Left renal cortex interstitium (tissue), 4 donors: ENCODE data around the gene EZR. TPM values are rescaled to one million over a fixed set of nuclear protein-coding genes. Genes with fewer than 3 reads are reported as not detected.
"Not testable (repeated sequence)": the region's sequence is repeated elsewhere in the genome, so short reads cannot be mapped to it uniquely, and the experiment has no call there.

Experiments
- DNase-seq, 4 donors: peaks; one replicate each; pipeline ENCODE4 v3.0.0-alpha.2; 2013; ENCODE audit warnings: low read depth in 4 of 4, low spot score in 2 of 4, missing footprints in 1 of 4
- polyA plus RNA-seq, 4 donors: library from polyadenylated mRNA; unstranded; fragments of 120-200 nt; gene quantifications; one replicate each; pipeline ENCODE4 v1.2.1, GENCODE V29; 2013; ENCODE audit not compliant: insufficient read length in 4 of 4

EZR gene
- polyA plus RNA-seq, 4 donors = 236 to 273 (median 248) TPM

DNA sequence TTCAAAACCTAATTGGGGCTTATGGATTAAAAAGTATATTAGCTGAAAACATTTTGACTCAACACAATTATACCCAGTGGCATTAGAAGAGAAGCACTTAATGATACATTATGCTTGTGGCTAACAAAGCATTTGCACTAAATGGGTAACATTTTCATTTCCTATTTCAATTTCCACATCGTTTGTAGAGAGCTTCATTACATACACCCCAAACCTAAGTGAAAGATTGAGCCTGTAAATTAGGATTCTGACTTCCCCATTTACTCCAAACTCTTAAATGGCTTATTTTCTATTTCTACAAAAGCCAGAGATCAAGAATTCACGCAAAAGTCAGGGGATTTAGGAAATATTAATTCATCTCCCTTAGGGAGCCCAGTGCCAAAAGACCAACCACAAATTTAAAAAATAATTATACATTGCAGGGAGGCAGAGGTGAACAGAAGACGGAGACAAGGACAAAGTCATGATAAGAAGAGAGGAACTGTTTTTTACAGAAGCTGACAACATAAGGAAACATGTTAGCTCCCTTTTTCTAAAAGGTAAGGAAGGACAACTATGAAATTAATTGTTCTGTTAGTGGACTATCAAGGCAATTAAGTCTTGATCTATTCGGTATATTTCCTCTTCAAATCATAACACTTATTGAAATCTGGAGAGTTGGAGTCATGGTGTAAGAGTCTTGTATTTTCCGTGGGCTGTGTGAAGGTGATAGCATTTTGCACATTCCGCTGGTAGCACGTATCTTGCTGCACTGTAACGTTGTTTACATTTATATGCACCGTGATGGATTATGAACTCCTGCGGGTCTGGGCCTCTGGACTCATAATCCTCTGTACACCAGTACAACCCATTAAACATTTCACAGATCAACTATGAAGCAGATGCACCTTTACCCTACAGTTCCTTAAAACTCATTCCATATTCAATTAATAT, 24.8 kb upstream of the EZR start:
- no peak for DNase-seq

DNA sequence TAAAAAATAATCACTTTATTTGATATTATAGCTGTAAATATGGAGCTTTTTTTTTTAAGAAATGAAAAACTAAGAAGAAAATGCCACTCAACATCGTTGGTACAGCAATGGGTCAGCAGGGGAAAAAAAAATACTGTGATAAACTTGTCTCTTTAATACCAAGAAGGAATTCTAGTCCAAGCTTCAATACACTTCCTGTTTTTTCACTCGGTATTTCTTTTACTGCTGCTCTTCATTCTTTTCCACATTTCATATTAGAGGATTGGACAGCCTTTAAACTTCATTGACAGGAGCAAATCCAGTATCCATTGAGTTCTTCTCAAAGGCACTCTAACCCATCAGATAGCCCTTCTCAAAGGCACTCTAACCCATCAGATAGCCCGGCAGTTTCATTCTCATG, 22.2 kb upstream of the EZR start:
- DNase-seq = no peak

DNA sequence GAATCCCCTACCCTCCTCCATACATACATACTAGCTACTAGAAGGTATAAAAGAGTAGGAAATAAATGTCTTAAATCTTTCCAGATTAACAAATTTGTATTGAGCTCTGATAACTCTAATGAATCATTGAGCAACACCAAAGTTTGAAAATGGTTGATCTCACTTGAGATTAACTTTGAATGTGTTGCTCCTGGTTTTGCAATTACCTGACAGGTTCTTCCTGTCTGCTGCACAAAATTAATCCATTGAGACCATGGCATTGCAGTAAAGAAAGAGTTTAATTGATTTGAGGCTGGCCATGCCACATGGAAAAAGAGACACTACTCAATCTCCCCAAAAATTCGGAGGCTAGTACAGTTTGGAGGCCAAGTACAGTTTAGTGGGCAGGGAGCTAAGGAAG, 21.3 kb upstream of the EZR start:
- DNase-seq = no peak

DNA sequence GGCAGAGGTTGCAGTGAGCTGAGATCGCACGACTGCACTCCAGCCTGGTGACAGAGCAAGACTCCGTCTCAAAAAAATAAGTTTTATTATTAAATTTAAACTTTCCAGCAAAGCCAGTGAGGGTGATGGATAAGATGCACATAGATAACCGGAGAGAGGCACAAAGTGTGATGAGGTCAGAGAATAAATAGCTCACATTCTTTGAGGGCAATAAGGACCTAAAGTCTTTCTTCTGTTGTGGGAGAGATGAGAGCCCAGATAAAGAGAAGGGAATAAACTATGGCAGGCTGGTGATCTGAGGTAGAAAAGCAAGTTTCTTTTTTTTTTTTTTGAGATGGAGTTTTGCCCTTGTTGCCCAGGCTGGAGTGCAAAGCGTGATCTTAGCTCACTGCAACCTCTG, 20.6 kb upstream of the EZR start:
- no peak for DNase-seq

DNA sequence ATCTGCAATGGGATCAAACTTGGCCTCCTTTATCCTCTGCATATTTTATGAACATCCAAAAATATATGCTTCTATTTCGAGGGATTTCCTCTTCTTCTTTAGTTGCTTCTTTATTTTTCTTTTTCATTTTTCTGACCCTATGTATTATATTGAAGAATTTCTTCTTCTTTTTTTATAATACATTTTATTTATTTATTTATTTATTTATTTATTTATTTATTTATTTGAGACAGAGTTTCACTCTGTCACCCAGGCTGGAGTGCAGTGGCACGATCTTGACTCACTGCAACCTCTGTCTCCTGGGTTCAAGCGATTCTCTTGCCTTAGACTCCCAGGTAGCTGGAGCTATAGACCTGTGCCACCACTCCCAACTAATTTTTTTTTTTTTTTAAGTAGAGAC, 19.6 kb upstream of the EZR start:
- not testable (repeated sequence) for DNase-seq

DNA sequence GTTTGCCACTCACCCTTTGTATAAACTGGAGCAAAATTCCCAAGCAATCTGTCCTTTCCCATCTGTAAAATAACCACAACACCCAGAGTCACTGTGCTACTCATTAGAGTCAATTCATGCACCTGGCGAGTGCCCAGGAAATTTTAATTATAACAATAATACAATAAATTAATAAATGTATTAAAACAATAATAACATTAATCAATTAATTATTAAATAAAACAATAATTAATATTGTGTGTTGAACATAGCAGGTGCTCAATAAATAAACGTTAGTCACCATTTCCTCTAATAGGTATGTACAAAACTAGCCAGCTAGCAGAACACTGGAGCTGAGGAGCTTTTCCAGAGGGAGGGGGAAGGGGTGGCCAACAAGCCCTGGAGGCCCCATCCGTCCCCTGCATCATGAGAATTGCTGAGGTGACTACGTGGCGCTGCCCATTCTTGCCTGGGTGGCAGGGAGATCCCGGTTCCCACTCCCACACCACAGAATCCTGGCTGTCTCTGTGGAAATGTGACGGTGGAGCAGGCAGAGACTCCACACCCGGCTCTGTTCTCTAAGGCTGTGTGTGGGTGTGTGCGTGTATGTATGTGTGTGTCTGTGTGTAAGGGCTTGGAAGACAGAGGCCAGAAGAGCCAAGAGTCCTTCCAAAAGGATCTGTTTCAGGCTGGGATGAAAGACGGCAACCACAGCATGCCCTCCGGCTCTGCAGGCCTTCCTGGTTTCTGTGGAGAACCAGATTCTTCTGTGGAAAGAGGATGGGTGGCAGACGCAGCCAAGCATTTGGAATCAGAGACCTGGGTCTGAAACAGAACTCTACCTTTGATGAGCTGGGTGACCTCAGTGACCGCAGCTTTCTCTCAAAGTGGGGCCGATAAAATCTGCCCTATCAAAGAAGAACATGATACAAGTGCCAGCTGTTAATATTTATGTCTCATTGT, 18.8 kb upstream of the EZR start:
- no peak for DNase-seq

DNA sequence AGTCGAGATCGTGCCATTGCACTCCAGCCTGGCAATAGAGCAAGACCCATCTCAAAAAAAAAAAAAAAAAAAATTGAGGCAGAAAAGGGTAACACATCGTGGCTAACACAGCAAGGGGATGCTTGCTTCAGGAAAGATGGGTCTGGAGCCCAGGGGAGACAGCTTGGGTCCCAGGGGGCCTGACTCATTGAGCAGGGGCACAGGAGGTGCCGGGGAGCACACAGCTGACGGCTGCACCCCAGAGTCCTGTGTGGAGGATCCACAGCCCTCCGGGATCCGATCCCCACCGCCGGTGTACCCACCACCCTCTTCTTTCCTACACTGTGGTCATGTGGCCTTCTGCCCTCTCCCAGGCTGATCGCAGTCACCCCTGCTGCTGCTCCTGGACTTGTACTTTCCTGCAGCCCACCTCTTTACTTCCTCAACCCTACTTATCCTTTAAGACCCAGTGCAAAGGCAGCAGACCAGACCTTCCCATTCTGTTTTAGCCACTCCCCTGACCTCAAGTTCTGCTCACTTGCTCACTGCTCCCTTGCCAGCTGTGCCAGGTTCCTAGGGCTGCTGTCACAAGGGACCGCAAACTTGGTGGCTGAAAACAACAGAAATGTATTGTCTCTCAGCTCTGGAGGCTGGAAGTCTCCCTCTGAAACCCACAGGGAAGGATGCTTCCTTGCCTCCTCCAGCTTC, 17.6 kb upstream of the EZR start:
- no peak for DNase-seq

DNA sequence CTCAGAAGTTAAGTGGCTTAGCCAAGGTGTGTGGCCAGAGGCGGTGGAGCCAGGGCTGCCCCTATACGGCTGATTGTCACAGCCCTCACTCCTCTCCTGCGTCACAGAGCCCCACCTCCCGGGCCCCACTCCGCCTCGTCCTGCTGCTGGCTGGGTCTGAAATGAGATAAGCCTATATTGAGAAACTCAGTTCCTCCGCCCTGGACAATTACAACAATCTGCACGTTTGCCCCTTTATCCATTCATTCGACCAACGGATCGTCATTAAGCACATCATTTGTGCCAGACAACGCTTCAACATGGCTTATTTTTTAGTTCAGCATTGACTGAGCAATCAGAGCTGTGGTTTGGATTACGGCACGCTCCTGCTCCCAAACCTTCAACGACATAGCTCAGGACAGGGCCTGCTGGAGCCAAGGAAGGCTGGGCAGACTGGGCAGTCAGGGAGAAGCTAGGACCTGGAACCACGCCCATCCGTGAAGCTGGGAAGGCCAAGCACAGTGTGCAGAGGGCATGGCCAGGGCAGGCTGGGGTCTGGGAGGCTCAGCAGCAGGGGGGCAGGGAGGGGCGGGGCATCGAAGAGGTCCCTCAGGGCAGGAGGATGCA, 16.6 kb upstream of the EZR start:
- no peak for DNase-seq

DNA sequence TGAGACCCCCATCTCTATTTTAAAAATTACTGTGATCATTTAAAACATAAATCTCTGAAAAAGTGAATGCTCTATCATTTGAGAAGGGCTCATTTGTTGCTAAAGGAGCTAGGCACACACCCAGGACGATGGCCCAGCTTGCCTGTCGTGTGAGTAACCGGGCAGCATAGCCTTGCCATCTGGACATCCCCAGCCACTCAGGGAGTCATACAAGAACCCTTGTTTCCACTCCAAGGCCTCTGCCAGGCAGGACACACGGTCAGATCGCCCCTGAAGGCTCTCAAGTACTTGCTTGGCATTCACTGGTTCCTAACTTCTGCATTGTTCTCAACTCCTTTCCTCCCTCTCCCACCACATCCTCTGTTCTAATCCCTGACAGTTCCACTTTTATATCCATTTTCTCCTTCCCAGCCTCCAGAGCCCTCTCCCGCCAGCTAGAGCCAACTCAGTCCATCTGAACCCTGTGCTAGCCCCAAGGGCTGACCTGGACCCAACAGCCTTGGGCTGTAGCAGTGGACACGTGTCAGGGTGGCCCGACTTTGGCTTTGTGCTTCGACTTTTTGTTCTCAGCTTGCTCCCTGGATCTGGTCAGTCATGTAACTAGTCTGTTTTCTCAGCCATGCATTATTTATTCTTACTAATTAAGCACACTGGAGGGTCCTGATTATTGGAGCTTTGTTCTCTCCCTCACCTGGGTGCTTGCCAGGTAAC, 15.7 kb upstream of the EZR start:
- DNase-seq = no peak

DNA sequence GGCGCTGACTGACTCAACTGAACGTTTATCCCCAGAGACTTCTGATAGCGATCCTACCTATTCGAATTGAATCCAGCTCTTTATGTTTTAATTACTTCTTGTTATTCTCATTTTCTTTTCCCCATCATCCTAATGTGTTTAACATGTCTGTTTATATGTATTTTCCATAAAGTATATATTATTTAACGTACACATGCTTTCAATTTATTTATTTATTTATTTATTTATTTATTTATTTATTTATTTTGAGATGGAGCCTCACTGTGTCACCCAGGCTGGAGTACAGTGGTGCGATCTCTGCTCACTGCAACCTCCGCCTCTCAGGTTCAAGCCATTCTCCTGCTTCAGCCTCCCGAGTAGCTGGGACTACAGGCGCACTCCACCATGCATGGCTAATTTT, 13.6 kb upstream of the EZR start:
- not testable (repeated sequence) for DNase-seq

DNA sequence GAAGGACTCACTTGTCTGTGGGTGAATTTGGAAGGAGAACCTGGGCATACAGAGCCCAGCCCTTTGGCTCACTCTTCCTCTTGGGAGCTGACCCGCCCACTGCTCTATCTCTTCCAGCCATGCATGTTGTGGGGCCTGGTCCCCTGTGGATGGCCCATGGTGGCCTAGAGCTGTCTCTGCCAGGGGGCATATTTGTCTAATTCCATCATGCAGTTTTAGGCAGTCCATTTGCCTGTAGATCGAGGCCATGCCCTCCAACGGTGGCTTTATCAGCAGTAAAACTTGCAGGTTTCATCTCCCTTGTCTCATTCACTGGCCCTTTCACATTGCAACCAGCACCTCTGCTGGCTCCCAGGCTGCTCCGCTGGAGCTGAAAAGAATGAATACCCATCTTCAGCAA, 12.9 kb upstream of the EZR start:
- no peak for DNase-seq

DNA sequence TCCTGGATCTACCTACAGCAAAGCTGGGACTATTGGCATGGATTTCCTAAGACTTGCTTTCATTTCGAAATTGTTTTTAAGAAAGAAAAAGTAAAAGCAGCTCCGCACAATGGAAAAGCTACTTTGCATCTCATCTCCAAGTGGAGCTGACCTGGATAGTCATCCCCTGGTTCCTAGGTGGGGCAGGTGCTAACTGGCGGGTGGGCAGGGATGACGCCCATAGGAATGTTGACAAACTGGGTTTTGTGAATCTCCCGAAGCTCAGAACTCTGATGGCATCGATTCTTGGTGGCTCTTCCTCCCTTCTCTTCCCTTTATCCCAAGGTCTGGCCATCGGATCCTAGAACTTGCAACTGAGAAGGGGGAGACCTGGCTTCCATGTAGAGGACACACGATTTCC, 12.4 kb upstream of the EZR start:
- no peak for DNase-seq

DNA sequence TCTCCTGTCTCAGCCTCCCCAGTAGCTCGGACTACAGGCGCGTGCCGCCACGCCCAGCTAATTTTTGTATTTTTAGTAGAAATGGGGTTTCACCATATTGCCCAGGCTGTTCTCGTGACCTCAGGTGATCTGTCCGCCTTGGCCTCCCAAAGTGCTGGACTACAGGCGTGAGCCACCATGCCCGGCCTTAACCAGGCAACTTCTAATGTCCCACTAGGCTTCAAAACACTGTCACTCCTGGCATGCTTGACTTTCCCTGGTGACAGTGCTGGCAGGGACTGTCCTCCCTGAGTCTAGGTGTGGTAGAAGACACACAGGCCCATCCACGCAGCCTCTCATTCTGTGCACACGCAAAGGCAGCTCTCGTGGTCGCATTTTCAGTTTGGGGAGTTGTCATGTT, 11.6 kb upstream of the EZR start:
- DNase-seq = no peak

DNA sequence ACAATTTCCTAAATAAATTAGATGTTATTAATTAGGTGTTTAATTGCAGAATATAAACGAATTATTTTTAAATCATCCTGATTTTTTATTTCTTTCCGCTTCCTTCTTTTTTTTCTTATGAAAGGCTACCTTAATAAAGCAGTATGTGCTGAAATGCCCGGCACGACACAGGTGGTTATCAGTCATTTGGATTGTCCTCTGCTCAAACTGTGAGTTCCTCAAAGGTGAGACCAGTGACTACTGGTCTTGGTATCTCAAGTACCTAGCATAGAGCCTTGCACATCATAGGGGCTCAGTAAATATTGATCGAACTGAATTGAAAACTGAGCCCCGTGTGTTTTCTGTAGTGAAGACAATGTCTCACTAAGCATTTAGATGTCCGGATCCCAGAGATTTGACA, 9.6 kb upstream of the EZR start:
- no peak for DNase-seq

DNA sequence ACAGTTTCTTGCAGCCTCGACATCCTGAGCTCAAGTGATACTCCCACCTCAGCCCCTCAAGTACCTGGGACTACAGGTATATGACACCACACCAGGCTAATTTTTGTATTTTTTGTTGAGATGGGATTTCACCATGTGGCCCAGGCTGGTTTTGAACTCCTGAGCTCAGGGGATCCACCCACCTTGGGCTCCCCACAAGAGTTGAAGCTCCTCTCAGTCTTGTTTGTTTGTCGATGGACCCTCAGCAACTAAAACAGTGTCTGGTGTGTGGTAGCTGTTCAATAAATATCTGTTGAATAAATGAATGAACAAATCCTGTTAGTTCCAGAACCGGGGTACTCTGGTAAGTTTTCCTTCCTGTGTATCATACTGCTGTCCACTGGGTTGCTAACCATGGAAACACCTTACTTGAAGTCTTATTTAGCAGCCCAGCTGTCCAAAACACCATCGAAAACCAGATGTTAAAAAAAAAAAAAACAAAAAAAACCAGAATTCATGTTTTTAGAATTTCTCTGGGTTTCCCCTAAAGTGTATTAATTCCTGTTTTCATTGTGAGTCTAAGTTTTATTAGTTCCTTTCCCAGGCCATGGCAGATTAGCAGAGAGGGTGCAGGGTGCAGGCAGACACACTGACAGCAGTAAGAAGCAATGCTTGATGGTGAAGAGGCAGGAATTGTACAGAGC, 7.8 kb upstream of the EZR start:
- no peak for DNase-seq

DNA sequence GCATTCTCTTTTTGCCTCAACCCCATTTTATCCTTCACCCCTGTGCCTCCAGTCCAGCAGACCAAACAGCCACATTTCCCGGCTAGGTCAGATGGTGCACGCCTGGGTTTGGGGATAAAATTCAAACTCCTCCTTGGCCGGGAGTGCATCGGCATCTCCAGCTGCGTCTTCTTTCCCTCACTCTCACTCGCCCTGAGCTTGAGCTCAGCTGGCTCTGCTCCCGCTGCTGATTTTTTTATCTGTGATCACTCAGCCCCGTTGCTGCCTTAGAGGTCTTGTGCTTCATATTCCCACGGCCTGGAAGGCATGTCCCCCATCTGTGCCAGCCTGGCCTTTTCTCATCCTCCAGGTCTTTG, 6.8 kb upstream of the EZR start:
- DNase-seq = no peak

DNA sequence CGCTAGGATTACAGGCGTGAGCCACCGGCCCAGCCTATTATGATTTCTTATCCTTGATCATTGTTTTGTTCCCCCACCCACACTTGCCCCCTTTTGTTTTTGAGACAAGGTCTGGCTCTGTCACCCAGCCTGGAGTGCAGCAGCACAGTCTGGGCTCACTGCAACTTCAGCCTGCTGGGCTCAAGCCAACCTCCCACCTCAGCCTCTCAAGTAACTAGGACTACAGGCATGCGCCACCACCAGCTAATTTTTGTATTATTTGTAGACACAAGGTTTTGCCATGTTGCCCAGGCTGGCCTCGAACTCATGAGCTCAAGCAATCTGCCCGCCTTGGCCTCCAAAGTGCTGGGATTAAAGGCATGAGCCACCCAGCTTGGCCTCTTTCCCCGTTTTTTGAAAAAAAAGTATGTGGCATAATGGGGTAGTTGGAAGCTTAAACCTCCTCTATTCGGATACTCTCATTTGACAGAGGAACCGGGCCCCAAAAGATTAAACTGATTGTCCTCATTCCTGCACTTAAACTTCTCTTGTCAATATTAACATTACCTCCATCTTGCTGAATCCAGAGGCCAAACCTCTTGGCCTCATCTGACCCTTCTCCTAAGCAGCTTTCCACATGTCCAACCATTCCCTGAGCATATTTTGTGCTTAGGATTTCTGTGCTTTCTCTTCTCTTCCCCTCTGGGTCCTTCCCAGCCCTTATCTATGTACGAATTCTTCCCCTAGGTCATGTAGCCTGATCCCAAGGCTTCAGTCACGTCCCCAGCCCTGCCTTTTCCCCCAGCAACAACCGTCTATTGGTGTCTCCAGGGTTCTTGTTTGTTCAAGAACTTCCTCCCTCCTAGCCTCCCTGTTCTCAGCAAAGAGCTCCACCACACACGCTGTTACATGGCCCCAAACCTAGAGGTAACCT, 6.1 kb upstream of the EZR start:
- no peak for DNase-seq

DNA sequence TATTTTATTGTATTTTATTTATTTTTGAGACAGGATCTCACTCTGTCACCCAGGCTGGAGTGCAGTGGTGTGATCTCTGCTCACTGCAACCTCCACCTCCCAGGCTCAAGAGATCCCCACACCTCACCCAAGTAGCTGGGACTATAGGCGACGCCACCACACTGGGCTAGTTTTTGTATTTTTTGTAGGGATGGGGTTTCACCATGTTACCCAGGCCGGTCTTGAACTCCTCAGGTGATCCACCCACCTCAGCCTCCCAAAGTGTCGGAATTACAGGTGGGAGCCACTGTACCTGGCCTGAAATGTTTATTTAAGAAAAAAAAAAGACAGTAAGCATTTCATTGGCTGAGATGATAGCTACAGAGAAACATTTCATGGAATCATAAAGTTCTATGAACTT, 4.4 kb upstream of the EZR start:
- not testable (repeated sequence) for DNase-seq
